Kidney epithelial cell (primary cell): Measurements from ENCODE around the gene NOL6. TPM values are rescaled to one million over a fixed set of nuclear protein-coding genes. Genes with fewer than 3 reads are reported as not detected.

ENCODE experiments used
- DNase-seq: peaks from one replicate; pipeline ENCODE4 v3.0.0-alpha.2; 2010; ENCODE audit warnings: low read depth
- H3K27me3 ChIP-seq: 2 replicates; pipeline ENCODE4 v1.6.0; 2011; ENCODE audit warnings: low read length; ENCODE audit not compliant: control insufficient read depth, insufficient read depth
- H3K36me3 ChIP-seq: 2 replicates; pipeline ENCODE4 v1.5.1; 2011; ENCODE audit warnings: low read length; ENCODE audit not compliant: control insufficient read depth, insufficient read depth
- H3K4me3 ChIP-seq: 2 replicates; pipeline ENCODE4 v1.5.1; 2011; ENCODE audit warnings: low read depth, mild to moderate bottlenecking, control low read depth, low read length
- total RNA-seq: library from RNA; depleted of rRNA; stranded (reverse); fragments of >200 nt; gene quantifications from 2 replicates; pipeline ENCODE4 v1.2.3, GENCODE V29; 2015
- TF ChIP-seq, protein P1 (sequence below): IDR thresholded peaks from 2 replicates; pipeline ENCODE4 v1.5.1; 2011; ENCODE audit warnings: mild to moderate bottlenecking, moderate library complexity, low read length, control low read depth, inconsistent platforms; ENCODE audit not compliant: insufficient read depth, poor library complexity, severe bottlenecking

NOL6 gene
- total RNA-seq, 1 donor from 2014 or later, result 34.8 TPM

DNA sequence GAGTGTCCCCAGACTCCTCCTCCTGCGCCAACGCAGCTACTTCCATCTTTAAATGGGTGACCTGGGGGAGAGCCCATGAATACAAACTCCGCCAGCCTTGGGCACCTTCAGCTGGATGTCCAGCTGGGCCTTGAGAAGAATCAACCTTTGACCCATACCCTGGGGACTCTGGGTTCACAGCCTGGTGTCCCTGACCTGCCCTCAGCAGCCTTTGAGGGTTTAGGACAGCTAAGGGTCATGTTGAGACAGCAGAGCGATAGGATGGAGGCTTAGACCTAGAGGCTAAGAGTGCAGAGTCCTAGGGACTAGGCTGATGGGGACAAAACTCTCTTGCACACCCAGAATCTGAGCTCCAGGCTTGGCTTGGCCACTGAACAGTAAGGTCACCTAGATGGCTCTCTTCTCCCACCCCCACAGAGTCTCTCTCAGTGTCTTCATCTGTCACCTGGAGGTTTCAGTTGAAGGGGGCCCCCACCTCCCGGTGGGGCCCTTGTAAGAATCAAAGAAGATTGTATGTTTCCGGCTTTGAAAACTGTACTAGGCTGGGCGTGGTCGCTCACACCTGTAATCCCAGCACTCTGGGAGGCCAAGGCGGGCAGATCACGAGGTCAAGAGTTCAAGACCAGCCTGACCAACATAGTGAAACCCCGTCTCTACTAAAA, 19.6 kb downstream of the NOL6 start:
- TF ChIP-seq, protein P1, sequence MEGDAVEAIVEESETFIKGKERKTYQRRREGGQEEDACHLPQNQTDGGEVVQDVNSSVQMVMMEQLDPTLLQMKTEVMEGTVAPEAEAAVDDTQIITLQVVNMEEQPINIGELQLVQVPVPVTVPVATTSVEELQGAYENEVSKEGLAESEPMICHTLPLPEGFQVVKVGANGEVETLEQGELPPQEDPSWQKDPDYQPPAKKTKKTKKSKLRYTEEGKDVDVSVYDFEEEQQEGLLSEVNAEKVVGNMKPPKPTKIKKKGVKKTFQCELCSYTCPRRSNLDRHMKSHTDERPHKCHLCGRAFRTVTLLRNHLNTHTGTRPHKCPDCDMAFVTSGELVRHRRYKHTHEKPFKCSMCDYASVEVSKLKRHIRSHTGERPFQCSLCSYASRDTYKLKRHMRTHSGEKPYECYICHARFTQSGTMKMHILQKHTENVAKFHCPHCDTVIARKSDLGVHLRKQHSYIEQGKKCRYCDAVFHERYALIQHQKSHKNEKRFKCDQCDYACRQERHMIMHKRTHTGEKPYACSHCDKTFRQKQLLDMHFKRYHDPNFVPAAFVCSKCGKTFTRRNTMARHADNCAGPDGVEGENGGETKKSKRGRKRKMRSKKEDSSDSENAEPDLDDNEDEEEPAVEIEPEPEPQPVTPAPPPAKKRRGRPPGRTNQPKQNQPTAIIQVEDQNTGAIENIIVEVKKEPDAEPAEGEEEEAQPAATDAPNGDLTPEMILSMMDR, result no peak
- H3K27me3 ChIP-seq, result no peaks in the 10 kb centered on the region
- no peak for DNase-seq
- H3K4me3 ChIP-seq, result no peak overlapping the region
- no peaks in the 10 kb centered on the region for H3K36me3 ChIP-seq

DNA sequence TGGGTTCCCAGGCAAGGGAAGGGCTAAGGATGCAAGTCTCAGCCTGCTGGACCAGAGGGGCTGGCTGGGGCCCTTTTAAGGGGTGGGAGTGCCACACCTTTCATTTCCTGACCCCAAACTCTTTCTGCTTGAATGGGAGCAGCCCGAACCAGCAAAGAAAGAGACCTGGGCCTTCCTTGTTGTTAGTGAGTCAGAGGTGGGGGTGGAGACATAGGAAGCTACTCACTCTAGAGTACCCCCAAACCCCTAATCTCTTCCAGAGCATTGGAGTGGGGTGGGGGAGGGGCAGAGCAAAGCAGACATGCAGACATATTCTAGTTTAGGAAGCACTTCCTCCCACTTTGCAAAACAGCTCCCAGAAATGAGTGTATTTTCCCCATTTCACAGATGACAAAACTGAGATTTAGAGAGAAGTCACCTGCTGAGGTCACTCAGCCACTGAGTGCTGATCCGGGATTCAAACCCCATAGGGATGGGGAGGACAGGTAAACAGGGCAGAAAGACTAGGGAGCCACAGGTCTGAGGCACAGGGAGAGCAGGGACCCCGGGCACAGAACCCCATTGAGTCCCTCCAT, 20.4 kb downstream of the NOL6 start:
- H3K36me3 ChIP-seq, result no peaks in the 10 kb centered on the region
- no peaks in the 10 kb centered on the region for H3K27me3 ChIP-seq
- no peak overlapping the region for H3K4me3 ChIP-seq
- DNase-seq, result no peak
- TF ChIP-seq, protein P1, result no peak

DNA sequence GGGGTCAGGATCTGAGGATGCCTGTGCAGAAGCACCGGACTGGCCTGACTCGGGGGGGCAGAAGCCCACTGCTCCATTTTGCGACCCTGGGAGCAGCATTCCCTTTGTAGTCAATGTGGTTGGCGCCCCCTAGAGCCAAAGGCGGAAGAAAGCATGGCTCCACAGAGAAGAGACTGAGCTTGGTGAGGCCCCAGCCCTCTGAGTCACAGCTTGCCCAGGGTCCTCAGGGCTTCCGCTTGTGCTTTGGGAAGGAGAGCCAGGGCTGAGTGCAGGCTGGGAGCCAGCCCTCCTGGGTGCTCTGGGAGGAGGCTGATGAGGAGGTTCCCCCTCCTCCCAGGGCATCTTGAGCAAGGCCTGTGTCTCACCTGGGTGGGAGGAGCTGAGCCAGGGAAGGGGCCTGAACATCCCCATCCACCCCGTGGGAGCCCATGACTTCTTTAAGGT, 20.9 kb downstream of the NOL6 start:
- Histone ChIP-seq H3K4me3 (no peak overlapping the region), H3K36me3 (no peaks in the 10 kb centered on the region), H3K27me3 (no peaks in the 10 kb centered on the region)
- TF ChIP-seq, protein P1, result peak; percentile 88
- peak; percentile 42 for DNase-seq

DNA sequence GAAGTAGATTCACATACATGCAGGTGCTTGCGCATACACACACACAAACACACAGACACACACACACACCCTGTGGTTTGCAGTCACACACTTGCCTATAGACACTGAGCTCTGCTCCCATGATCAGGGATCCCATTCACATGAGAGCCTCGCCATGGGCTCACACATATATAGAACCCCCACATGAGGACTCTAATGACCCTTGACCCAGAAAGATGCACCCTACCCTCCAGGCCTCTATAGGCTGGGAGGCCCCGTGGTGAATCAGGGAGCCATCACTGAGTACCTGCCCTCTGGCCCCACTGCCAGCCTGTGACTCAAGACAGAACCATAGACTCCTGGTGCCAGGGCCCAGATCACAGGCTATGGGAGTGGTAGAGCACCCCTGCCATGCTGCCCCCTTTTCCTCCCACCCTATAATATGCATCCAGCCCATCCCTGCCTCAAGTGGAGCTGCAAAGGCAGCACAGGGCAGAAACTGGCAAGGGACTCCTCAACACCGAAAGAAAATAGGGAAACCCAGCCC, 23.0 kb downstream of the NOL6 start:
- DNase-seq, result no peak
- Histone ChIP-seq H3K4me3 (no peak overlapping the region), H3K27me3 (no peaks in the 10 kb centered on the region), H3K36me3 (no peaks in the 10 kb centered on the region)
- TF ChIP-seq, protein P1, result no peak

DNA sequence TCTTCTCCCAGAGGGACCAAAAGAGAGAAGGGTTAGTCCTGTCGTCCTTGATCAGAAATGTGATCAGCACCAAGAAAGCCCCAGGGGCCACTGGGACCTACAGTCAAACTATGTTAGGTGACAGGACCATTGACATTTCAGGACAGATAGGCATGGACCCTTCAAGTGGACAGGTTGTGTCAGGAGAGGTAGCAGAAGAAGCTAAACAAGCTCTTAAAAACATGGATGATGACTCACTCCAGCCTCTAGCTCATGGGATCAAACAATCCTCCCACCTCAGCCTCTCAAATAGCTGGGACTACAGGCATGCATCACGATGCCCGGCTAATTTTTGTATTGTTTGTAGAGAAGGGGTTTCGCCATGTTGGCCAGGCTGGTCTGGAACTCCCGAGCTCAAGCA, 24.0 kb downstream of the NOL6 start:
- Histone ChIP-seq H3K4me3 (no peak overlapping the region), H3K27me3 (no peaks in the 10 kb centered on the region), H3K36me3 (no peaks in the 10 kb centered on the region)
- DNase-seq, result no peak
- TF ChIP-seq, protein P1, result no peak
